ENCODE data around the gene MTF2. TPM values are rescaled to one million over a fixed set of nuclear protein-coding genes. Genes with fewer than 3 reads are reported as not detected.

Gene MTF2
- total RNA-seq, 1 donor from 2014 or later: 20.0 TPM

DNA sequence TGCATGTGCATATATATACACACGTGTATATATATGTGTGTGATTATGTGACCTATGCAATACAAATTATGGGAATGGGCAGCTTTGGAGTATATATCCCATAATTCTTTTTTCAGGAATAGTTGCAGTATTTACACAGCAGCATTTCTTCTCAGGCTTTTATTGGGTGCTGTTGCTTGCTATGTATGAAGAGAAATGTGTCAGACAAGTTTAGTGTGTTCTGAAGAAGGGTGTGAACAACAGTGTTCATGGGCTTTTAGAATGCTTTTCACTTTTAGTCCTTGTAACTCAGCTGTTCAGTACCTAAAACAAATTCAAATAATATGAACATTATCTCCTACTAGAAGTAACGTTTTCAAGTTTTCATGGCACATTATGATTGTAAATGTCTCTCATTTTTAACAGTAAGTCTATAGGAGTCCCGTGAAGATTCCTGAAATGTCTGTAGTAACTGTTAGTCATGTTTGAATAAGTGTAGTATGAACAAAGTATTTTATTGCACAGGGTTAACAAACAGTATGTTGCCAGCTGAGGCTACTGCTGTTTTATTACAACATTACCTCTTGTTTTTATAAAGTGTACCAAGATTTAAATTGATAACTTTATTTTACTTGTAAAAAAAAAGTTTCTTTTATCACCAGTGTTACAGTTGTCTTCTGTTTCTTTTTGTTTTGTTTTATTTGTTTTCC lies 58.7 kb downstream of the MTF2 start:
- no peak overlapping the region for H3K4me3 Mint-ChIP-seq (ENCODE audit: unreplicated experiment)
- TF ChIP-seq, protein P1, sequence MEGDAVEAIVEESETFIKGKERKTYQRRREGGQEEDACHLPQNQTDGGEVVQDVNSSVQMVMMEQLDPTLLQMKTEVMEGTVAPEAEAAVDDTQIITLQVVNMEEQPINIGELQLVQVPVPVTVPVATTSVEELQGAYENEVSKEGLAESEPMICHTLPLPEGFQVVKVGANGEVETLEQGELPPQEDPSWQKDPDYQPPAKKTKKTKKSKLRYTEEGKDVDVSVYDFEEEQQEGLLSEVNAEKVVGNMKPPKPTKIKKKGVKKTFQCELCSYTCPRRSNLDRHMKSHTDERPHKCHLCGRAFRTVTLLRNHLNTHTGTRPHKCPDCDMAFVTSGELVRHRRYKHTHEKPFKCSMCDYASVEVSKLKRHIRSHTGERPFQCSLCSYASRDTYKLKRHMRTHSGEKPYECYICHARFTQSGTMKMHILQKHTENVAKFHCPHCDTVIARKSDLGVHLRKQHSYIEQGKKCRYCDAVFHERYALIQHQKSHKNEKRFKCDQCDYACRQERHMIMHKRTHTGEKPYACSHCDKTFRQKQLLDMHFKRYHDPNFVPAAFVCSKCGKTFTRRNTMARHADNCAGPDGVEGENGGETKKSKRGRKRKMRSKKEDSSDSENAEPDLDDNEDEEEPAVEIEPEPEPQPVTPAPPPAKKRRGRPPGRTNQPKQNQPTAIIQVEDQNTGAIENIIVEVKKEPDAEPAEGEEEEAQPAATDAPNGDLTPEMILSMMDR (IDR thresholded peaks at IDR 0.05): no peak
- no peak for DNase-seq (ENCODE audit: low spot score)
- peaks cover 14% of the 10 kb centered on the region for H3K36me3 Mint-ChIP-seq (ENCODE audit: low read depth)
- no peaks in the 10 kb centered on the region for H3K27me3 Mint-ChIP-seq (ENCODE audit: low read depth)
- peak overlapping the region; percentile 0 for H3K27ac Mint-ChIP-seq (ENCODE audit: unreplicated experiment)
- peaks cover 7% of the 10 kb centered on the region for H3K4me1 Mint-ChIP-seq (ENCODE audit: low read depth)
- H3K9me3 Mint-ChIP-seq (ENCODE audit: low read depth): no peaks in the 10 kb centered on the region

- no peak for DNase-seq (ENCODE audit: low spot score)
- no peaks in the 10 kb centered on the region for H3K27me3 Mint-ChIP-seq (ENCODE audit: low read depth)
- TF ChIP-seq, protein P1 (IDR thresholded peaks at IDR 0.05): no peak
- H3K4me1 Mint-ChIP-seq (ENCODE audit: low read depth): peaks cover 13% of the 10 kb centered on the region
- peaks cover 7% of the 10 kb centered on the region for H3K36me3 Mint-ChIP-seq (ENCODE audit: low read depth)
- no peak overlapping the region for H3K27ac Mint-ChIP-seq (ENCODE audit: unreplicated experiment)
- H3K4me3 Mint-ChIP-seq (ENCODE audit: unreplicated experiment): no peak overlapping the region
- H3K9me3 Mint-ChIP-seq (ENCODE audit: low read depth): no peaks in the 10 kb centered on the region
Observed at GRCh38 chr1:93140106-93140505, 61.0 kb downstream of the MTF2 start.

DNA sequence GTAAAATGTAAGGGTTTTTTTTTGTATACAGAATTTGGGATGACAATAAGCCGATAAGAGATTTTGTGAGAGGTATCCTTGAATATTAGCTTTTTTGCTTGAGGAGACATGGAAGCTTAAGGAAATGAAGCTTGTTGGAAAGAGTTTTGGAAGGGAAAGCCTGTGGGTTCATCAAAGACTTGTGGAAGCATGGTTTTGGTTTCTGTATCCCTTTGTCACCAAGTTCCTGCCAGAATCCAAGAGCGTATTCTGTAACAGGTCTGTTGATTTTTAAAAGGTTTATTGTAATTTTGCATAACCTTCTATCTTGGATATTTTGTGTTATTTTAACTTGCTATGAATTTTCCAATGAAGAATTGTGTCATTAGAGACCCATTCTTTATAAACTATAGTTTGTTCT lies 63.1 kb downstream of the MTF2 start:
- peaks cover 6% of the 10 kb centered on the region for H3K36me3 Mint-ChIP-seq (ENCODE audit: low read depth)
- no peak overlapping the region for H3K4me3 Mint-ChIP-seq (ENCODE audit: unreplicated experiment)
- no peak overlapping the region for H3K27ac Mint-ChIP-seq (ENCODE audit: unreplicated experiment)
- peaks cover 13% of the 10 kb centered on the region for H3K4me1 Mint-ChIP-seq (ENCODE audit: low read depth)
- no peaks in the 10 kb centered on the region for H3K9me3 Mint-ChIP-seq (ENCODE audit: low read depth)
- TF ChIP-seq, protein P1 (IDR thresholded peaks at IDR 0.05): no peak
- no peak for DNase-seq (ENCODE audit: low spot score)
- no peaks in the 10 kb centered on the region for H3K27me3 Mint-ChIP-seq (ENCODE audit: low read depth)

DNA sequence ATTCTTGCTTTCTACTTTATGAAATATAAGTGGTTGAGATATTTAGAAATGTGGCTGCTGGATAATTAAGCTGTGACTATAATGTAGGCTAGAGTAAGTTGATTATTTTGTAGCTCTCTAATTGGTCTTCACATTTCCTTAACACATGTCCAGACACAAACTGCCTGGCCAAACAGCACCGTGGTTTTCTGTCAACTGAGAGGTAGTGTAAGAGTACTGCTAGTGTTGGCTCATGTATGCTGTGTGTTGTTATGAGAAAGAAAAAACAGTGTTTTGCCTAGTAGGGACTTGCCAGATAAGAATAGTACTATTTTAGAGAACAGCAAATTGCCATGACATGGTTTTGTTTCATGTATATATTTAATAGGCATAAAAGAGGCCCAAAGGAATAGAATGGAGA lies 64.1 kb downstream of the MTF2 start:
- peak overlapping the region; percentile 2 for H3K27ac Mint-ChIP-seq (ENCODE audit: unreplicated experiment)
- TF ChIP-seq, protein P1 (IDR thresholded peaks at IDR 0.05): no peak
- no peak for DNase-seq (ENCODE audit: low spot score)
- peaks cover 19% of the 10 kb centered on the region for H3K4me1 Mint-ChIP-seq (ENCODE audit: low read depth)
- H3K9me3 Mint-ChIP-seq (ENCODE audit: low read depth): no peaks in the 10 kb centered on the region
- peaks cover 9% of the 10 kb centered on the region for H3K36me3 Mint-ChIP-seq (ENCODE audit: low read depth)
- H3K4me3 Mint-ChIP-seq (ENCODE audit: unreplicated experiment): no peak overlapping the region
- no peaks in the 10 kb centered on the region for H3K27me3 Mint-ChIP-seq (ENCODE audit: low read depth)

- H3K27ac Mint-ChIP-seq (ENCODE audit: unreplicated experiment): no peak overlapping the region
- peaks cover 17% of the 10 kb centered on the region for H3K4me1 Mint-ChIP-seq (ENCODE audit: low read depth)
- no peaks in the 10 kb centered on the region for H3K9me3 Mint-ChIP-seq (ENCODE audit: low read depth)
- peaks cover 12% of the 10 kb centered on the region for H3K36me3 Mint-ChIP-seq (ENCODE audit: low read depth)
- H3K4me3 Mint-ChIP-seq (ENCODE audit: unreplicated experiment): no peak overlapping the region
- H3K27me3 Mint-ChIP-seq (ENCODE audit: low read depth): no peaks in the 10 kb centered on the region
- no peak for DNase-seq (ENCODE audit: low spot score)
- TF ChIP-seq, protein P1 (IDR thresholded peaks at IDR 0.05): no peak
Observed at GRCh38 chr1:93143769-93144168, 64.7 kb downstream of the MTF2 start.

All from chondrocyte (in vitro differentiated cells).